Thyroid gland (tissue), 4 donors: ENCODE results near the gene ADGRD1.

Experiments
- CTCF ChIP-seq, 6 experiments: fragments of 200-600 bp in 3 of 6; fragments of 450-650 bp in 3 of 6; sonication (generic) in 3 of 6; IDR thresholded peaks; one replicate each; pipeline ENCODE4 v1.5.1; 2016 to 2019; ENCODE audit warnings: antibody characterized with exemption in 6 of 6, mild to moderate bottlenecking in 2 of 6, inconsistent platforms in 1 of 6, moderate library complexity in 1 of 6
- POLR2A ChIP-seq, 2 donors: fragments of 450-650 bp; IDR thresholded peaks; one replicate each; pipeline ENCODE4 v1.6.1; 2017; ENCODE audit warnings: antibody characterized with exemption in 2 of 2, mild to moderate bottlenecking in 2 of 2, moderate library complexity in 1 of 2

GRCh38 chr12:131003716-131004045 is 50.0 kb downstream of the ADGRD1 start:
- TF ChIP-seq CTCF (IDR thresholded peaks at IDR 0.05) (no peak), POLR2A (IDR thresholded peaks at IDR 0.05) (no peak)
